IPS DF 4.7 (cell line): ENCODE results near the gene NAIF1.
A peak's percentile ranks its signal among the peaks of the same experiment; 100 is the strongest.
"Not testable (repeated sequence)": the region's sequence is repeated elsewhere in the genome, so short reads cannot be mapped to it uniquely, and the experiment has no call there.

ENCODE experiments used
- DNase-seq: peaks from one replicate; pipeline ENCODE4 v3.0.0-alpha.2; 2013; ENCODE audit warnings: low spot score; ENCODE audit errors: extremely low read depth

NAIF1 gene

DNA sequence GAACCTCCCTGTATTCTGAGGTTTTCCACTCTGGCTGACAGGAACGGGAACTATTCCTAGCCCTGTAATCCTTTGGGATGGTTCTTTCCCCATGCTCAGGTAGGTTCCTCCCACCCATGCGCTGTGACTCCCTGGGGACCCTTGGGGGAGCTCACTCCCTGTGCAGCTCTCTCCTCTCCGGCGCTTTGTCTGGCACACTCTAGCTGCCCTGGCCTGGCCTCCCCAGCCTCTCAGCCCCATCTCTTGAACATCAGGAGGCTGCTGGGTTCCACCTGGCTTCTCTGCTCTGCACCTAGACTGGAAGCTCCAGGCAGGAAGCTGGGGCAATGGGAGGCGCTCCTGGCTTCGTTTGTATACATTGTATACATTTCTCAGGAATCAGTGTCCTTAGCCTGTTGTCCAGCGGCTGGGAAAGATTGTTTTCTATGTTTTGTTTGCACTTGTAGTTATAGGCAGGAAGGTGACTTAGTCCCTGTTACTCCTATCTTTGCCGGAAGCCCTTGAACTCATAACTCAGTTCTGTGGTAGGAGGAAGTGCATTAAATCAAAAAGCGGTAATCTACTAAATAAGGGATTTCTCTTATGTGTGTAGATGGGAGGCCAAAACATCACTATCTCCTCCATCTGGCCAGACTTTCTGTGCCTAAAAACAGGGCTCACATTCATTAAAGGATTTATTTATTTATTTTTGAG, 21.3 kb upstream of the NAIF1 start:
- no peak for DNase-seq

DNA sequence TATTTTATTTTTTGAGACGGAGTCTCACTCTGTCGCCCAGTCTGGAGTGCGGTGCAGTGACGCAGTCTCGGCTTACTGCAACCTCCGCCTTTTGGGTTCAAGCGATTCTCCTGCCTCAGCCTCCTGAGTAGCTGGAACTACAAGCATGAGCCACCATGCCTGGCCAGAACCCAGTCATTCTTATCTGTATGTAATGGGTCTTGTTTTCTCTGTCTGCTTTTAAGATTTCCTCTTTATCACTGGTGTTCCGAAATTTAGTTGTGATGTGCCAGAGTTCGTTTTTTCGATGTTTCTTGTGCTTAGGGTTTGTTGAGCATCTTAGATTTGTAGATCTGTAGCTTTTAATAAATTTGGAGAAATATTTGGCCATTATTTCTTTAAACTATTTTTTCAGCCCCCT, 20.1 kb upstream of the NAIF1 start:
- DNase-seq = no peak

- DNase-seq = no peak
These were observed 18.8 kb upstream of the NAIF1 start for GRCh38 chr9:128085943-128086342.

- no peak for DNase-seq
These were observed 17.6 kb upstream of the NAIF1 start for GRCh38 chr9:128084746-128085145.

DNA sequence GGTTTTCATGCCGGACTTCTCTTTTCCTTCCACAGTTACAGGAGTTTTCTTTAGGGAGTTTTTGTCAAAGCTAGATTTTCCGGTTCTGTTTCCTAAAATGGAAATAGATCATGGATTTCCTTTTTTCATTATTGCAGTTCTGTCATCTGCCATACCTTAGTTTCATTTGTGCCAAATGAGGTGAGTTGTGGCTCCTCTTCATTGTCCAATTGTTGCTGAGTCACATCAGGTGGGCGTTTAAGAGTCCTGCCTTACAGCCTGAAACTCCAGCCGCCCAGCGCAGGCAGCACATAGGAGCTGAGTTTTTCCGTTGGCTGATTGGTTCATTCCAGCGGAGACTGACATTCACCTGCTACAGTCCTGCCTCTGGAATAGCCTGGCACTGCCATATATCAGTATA, 15.0 kb upstream of the NAIF1 start:
- no peak for DNase-seq

DNA sequence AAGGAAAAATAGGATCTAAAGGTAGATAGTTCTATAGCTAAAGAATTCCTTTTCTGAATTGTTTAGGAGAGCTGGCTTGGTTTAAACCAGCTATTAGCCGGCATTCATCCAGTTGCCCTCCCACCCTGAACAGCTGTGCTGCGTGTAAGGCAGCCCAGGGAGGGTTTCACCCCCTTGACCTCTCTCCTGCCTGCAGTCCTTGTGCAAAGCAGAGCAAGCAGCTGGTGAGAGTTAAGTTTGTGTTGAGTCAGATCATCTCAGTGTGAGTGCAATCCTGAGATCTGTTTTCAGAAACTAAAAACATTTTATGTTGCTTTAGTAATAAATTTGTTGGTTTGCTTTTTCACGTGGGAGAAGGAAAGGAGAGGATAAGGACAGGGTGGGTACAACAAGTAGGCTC, 13.9 kb upstream of the NAIF1 start:
- DNase-seq = no peak

- DNase-seq = no peak
These were observed 13.1 kb upstream of the NAIF1 start for GRCh38 chr9:128080206-128080605.

GRCh38 chr9:128078504-128079434, 11.6 kb upstream of the NAIF1 start:
- DNase-seq = no peak

GRCh38 chr9:128077847-128078503, 10.9 kb upstream of the NAIF1 start:
- DNase-seq = no peak

- no peak for DNase-seq
These were observed 6.2 kb upstream of the NAIF1 start for GRCh38 chr9:128073253-128073886.

DNA sequence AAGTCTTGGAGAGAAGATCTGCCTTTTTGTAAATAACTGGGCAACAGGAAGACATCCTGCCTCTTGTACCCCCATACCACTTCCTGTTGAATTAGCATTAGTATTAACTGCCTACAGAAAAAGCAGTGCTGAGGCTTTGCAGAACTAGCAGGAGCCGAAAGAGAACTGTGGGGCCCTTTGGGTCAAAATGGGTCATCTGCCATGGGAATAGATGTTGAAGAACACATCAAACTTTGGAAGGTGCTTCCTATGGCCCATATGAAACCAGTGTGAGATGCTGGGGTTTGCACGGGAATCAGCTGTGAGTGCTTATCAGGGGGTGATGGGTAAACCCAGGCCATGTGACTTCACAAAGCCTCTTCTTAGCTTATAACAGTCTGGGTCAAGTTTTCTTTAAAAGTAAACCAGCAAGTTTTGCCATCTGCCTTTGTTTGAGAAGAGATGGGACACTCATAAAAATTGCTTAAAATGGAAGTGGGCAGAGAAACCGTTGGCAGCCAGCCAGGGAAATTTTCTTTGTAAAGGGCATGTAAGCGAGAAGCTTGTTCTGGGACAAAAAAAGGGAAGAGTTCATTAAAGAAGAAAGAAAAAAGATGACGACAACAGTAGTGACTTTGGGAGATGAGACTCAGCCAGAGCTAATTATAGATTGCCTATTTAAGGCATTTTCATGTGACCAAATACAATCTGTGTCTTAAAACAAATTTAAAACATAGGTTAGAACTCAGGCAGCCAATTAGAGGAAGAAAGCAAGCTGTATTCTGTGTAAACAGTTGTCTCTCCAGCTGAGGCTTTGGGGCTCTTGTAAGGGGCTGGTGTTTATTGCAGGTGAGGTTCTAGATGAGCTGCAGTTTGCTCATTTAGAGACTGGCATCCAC, 5.3 kb upstream of the NAIF1 start:
- DNase-seq = no peak

- not testable (repeated sequence) for DNase-seq
These were observed 4.4 kb upstream of the NAIF1 start for GRCh38 chr9:128071475-128071874.

DNA sequence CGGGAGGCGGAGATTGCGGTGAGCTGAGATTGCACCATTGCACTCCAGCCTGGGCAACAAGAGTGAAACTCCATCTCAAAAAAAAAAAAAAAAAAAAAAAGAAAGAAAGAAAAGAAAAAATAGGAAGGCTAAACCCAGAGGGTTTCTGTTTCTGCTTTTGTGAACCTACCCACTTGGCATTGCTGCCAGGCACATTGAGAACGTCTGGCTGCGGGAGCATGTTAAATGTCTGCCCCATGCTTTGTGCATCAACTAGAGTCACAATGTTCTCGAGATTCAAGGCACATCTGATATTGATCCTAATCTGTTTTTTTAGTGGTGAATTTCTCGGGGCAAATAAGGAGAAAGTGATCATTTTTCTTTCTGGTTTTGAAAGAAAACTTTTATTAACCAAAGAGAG, 3.8 kb upstream of the NAIF1 start:
- no peak for DNase-seq

DNA sequence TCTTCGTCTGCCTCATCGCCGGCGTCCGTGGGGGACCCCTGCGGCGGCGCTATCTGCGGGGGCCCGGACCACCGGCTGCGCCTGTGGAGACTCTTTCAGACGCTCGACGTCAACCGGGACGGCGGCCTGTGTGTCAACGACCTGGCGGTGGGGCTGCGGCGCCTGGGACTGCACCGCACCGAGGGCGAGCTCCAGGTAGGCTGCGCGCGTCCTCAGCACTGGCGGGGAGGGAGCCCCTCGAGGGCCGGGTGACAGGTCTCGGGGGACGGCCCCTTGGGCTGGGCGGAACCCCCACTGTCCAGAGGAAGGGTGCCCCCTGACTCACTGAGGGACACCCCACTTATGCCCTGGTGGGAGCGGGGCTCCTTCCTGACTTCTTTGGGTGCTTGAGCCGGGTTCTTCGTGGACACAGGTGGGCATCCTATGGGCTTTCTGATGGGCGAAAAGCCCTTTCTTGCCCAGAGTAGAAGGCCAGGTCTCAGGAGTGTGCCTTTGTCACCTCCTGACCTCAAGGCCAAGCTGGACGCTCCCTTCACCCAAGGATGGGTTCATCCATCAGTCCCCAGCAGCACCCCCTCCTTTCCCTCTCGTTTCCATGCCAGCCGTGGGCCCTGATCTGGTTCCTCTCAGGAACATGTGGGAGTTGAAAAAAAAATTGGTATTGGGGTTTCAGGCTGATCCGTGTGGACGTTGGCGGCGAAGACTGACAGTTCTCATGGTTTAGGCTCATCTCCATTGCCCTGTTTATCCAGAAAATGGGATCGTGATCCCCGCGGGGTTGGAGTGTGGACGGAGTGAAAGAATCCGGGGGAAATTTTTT, 1.5 kb upstream of the NAIF1 start:
- no peak for DNase-seq

DNA sequence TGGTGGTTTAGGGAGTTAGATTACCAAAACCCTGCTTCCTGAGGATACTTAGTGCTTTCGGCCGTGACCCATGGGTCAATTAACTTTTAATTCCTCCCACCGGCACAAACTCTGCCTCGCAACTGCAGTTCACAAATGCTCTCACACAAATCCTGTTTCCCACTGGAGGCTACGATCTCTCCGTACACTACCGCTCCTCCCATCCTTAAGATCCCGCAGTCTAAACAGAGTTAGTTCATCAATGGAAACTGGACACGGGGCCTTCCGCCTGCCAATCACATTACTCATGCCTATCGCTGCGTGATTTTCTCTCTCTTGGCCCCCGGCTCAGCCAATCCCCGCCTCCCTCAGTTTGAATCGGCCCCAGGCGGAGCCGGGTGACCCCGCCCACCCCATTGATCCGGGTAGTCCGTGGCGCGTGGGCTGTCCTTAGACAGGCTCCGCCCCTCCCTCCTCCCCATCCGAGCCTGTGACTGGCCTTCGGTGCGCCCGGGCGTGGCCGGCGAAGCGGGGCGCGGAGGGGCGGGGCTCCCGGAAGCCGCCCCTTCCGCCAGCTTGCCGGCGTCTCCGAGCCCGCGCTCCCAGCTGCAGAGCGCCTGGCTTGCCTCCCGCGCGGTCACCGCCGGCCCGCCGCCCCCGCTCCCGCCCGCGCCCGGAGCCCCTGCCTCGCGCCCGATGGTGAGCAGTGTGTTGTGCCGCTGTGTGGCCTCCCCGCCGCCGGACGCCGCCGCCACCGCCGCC, 695 bp upstream of the NAIF1 start, which contains the start of gene SLC25A25:
Gene SLC25A25, plus strand, starts transcription at position 588 of the 741 bp plus-strand sequence. Its CDS starts 88 bp downstream, at position 676.
- DNase-seq = peak; percentile 90

- no peak for DNase-seq
These were observed 1.0 kb downstream of the NAIF1 start for GRCh38 chr9:128065907-128066712.

DNA sequence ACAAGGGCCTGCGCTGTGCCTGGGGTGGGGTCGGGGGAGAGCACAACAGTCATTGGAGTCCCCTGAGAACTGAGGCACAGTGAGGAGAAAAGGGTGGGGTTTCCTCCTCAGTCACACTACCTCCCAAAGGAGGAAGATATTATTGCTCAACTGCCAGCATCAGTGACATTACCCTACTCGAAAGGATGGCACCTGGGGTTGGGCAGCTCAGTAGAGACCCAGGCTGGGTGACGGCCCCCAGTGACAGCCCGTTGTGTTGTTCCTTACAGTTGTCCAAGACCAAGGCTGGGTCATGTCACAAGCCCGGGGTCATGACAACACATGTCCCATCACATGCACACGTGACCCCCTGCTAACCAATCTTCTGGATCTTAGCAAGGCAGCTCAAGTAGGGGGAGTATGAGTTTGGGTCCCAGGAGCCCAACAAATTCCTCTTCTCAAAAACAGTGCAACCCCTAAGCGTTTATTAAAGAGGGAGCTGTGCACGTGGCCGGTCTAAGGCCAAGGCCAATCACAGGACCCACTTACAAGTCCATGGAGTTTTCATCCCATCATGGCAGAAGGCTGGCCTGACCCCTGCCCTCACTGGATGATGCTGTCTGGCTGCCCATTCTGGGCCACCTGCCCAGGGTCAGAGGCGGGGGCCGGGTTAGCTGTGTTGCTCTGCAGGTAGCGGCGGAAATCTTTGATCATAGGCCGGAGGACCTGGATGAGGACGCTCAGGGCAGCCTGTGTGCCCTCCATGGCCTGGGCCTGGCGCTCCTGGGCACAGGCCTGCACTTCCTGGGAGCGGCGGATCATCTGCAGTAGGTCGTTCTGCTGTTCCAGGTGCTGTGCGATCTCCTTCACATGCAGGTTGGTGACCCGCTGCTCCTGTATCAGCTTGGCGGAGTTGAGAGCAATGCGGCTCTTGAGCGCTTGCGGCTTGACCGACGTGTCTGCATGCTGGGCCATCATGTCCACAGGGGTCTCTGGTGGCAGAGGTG, 4.0 kb downstream of the NAIF1 start:
- DNase-seq = no peak
